Panc1 (cell line): ENCODE results near the gene TENM3.

ENCODE experiments used
- POLR2AphosphoS5 ChIP-seq: IDR thresholded peaks from 2 replicates; pipeline ENCODE4 v1.6.1; 2012; ENCODE audit warnings: mild to moderate bottlenecking, low read depth, low read length, moderate library complexity
- SIN3A ChIP-seq: IDR thresholded peaks from 2 replicates; pipeline ENCODE4 v1.6.1; 2012; ENCODE audit warnings: low read depth, mild to moderate bottlenecking, low read length, moderate library complexity, borderline replicate concordance; ENCODE audit not compliant: insufficient read depth
- TCF7L2 ChIP-seq: IDR thresholded peaks from 2 replicates; pipeline ENCODE4 v1.6.1; 2011; ENCODE audit warnings: mild to moderate bottlenecking, low read depth, low read length, inconsistent platforms
- TF ChIP-seq, protein P1 (sequence below): fragments of 450-650 bp; IDR thresholded peaks from 2 replicates; pipeline ENCODE4 v1.5.1; 2017; ENCODE audit warnings: mild to moderate bottlenecking
- TF ChIP-seq, protein P2 (sequence below), 2 experiments: IDR thresholded peaks; 2 replicates each; pipeline ENCODE4 v1.6.1; 2011 to 2012; ENCODE audit warnings: low read depth in 2 of 2, control low read depth in 1 of 2, low read length in 1 of 2, mild to moderate bottlenecking in 1 of 2, moderate library complexity in 1 of 2; ENCODE audit not compliant: insufficient read depth in 1 of 2

DNA sequence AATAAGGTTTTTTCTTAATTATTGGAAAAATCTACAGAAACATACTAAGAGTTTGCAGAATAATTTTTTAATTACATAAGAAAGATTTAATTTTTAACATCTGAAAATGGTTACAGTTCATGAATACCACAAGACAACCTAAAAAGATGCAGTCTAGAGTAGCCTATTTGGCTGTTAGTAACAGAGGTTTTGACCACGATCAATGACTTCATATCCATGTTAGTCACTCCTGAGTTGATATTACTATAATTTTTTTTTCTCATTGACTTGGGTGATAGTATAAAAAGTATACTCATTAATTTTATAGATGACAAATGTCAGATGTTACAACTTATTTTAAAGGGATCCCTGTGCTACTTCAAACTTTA lies 401.5 kb downstream of the TENM3 start:
- TF ChIP-seq, protein P1, sequence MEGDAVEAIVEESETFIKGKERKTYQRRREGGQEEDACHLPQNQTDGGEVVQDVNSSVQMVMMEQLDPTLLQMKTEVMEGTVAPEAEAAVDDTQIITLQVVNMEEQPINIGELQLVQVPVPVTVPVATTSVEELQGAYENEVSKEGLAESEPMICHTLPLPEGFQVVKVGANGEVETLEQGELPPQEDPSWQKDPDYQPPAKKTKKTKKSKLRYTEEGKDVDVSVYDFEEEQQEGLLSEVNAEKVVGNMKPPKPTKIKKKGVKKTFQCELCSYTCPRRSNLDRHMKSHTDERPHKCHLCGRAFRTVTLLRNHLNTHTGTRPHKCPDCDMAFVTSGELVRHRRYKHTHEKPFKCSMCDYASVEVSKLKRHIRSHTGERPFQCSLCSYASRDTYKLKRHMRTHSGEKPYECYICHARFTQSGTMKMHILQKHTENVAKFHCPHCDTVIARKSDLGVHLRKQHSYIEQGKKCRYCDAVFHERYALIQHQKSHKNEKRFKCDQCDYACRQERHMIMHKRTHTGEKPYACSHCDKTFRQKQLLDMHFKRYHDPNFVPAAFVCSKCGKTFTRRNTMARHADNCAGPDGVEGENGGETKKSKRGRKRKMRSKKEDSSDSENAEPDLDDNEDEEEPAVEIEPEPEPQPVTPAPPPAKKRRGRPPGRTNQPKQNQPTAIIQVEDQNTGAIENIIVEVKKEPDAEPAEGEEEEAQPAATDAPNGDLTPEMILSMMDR, result no peak
- no peak for TF ChIP-seq POLR2AphosphoS5
- no peak for TF ChIP-seq TCF7L2
- TF ChIP-seq, protein P2, sequence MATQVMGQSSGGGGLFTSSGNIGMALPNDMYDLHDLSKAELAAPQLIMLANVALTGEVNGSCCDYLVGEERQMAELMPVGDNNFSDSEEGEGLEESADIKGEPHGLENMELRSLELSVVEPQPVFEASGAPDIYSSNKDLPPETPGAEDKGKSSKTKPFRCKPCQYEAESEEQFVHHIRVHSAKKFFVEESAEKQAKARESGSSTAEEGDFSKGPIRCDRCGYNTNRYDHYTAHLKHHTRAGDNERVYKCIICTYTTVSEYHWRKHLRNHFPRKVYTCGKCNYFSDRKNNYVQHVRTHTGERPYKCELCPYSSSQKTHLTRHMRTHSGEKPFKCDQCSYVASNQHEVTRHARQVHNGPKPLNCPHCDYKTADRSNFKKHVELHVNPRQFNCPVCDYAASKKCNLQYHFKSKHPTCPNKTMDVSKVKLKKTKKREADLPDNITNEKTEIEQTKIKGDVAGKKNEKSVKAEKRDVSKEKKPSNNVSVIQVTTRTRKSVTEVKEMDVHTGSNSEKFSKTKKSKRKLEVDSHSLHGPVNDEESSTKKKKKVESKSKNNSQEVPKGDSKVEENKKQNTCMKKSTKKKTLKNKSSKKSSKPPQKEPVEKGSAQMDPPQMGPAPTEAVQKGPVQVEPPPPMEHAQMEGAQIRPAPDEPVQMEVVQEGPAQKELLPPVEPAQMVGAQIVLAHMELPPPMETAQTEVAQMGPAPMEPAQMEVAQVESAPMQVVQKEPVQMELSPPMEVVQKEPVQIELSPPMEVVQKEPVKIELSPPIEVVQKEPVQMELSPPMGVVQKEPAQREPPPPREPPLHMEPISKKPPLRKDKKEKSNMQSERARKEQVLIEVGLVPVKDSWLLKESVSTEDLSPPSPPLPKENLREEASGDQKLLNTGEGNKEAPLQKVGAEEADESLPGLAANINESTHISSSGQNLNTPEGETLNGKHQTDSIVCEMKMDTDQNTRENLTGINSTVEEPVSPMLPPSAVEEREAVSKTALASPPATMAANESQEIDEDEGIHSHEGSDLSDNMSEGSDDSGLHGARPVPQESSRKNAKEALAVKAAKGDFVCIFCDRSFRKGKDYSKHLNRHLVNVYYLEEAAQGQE (IDR thresholded peaks at IDR 0.05; ENCODE audit: insufficient read depth in 1 of 2, low read depth in 2 of 2, low read length in 1 of 2), result no peak
- no peak for TF ChIP-seq SIN3A
